GM21381 (cell line): ENCODE data around the gene CTPS2.
"Not testable (repeated sequence)": the region's sequence is repeated elsewhere in the genome, so short reads cannot be mapped to it uniquely, and the experiment has no call there.

Experiments used
- ATAC-seq: cut with Tn5 transposase; IDR thresholded peaks from one replicate; pipeline ENCODE4 v1.9.1; 2021; ENCODE audit warnings: mild to moderate bottlenecking, moderate library complexity; ENCODE audit not compliant: unreplicated experiment

Gene CTPS2

GRCh38 chrX:16658284-16658683 lies 54.2 kb downstream of the CTPS2 start:
- ATAC-seq = no peak

- no peak for ATAC-seq
Measured at GRCh38 chrX:16654093-16654492, 58.4 kb downstream of the CTPS2 start.

GRCh38 chrX:16653424-16653823 lies 59.0 kb downstream of the CTPS2 start:
- no peak for ATAC-seq

- ATAC-seq = no peak
Measured at GRCh38 chrX:16651391-16652024, 61.0 kb downstream of the CTPS2 start.

- ATAC-seq = no peak
Measured at GRCh38 chrX:16649858-16650257, 62.6 kb downstream of the CTPS2 start, which contains the start of gene S100G. TSS of gene S100G (plus strand) at chrX:16650158. CDS start at chrX:16651007, 849 bp downstream.

GRCh38 chrX:16646366-16647138 lies 65.9 kb downstream of the CTPS2 start:
- ATAC-seq = no peak

- ATAC-seq = no peak
Measured at GRCh38 chrX:16643176-16643575, 69.3 kb downstream of the CTPS2 start.

GRCh38 chrX:16640823-16641222 lies 71.6 kb downstream of the CTPS2 start:
- no peak for ATAC-seq

- no peak for ATAC-seq
Measured at GRCh38 chrX:16639966-16640365, 72.5 kb downstream of the CTPS2 start.

- ATAC-seq = no peak
Measured at GRCh38 chrX:16638533-16638932, 73.9 kb downstream of the CTPS2 start.

GRCh38 chrX:16635596-16635995 lies 76.9 kb downstream of the CTPS2 start:
- no peak for ATAC-seq

- no peak for ATAC-seq
Measured at GRCh38 chrX:16635040-16635439, 77.4 kb downstream of the CTPS2 start.

GRCh38 chrX:16633754-16634153 lies 78.7 kb downstream of the CTPS2 start:
- no peak for ATAC-seq

- no peak for ATAC-seq
Measured at GRCh38 chrX:16629909-16630308, 82.6 kb downstream of the CTPS2 start.

- ATAC-seq = no peak
Measured at GRCh38 chrX:16628946-16629595, 83.4 kb downstream of the CTPS2 start.

GRCh38 chrX:16628511-16628910 lies 84.0 kb downstream of the CTPS2 start:
- ATAC-seq = not testable (repeated sequence)

- ATAC-seq = no peak
Measured at GRCh38 chrX:16619024-16619423, 93.4 kb downstream of the CTPS2 start.

- no peak for ATAC-seq
Measured at GRCh38 chrX:16618422-16618821, 94.0 kb downstream of the CTPS2 start.

- no peak for ATAC-seq
Measured at GRCh38 chrX:16617382-16617781, 95.1 kb downstream of the CTPS2 start.

GRCh38 chrX:16612257-16612897 lies 100.1 kb downstream of the CTPS2 start:
- ATAC-seq = no peak

GRCh38 chrX:16610654-16611053 lies 101.8 kb downstream of the CTPS2 start:
- ATAC-seq = not testable (repeated sequence)
